Activated naive CD8-positive, alpha-beta T cell treated with anti-CD3 and anti-CD28 coated beads, Interleukin-2, amount 10 ng/mL, durations not matched to agents 7 days and 5 days (primary cell): ENCODE measurements around the gene TRMT2A. TPM values are rescaled to one million over a fixed set of nuclear protein-coding genes. Genes with fewer than 3 reads are reported as not detected.

ENCODE experiments used
- ATAC-seq: fragments of 150-1000 bp; cut with Tn5 transposase; one replicate; pipeline ENCODE4 v1.10.0; 2021; ENCODE audit warnings: low read depth, moderate library complexity
- POLR2A ChIA-PET: fragments of 350-600 bp; sonication (Branson Sonifier 250); formaldehyde crosslinking; loops from one replicate; lab custom pipeline; 2021; ENCODE audit warnings: antibody characterized with exemption; lab: Charles Lee
- DNase-seq: peaks from one replicate; pipeline ENCODE4 v3.0.0; 2021
- H3K27ac Mint-ChIP-seq: one replicate; pipeline ENCODE4 v1.8.0; 2022; ENCODE audit warnings: mild to moderate bottlenecking, mixed read lengths
- H3K27me3 Mint-ChIP-seq: one replicate; pipeline ENCODE4 v1.8.0; 2022; ENCODE audit warnings: mild to moderate bottlenecking, moderate library complexity, mixed read lengths
- H3K36me3 Mint-ChIP-seq: one replicate; pipeline ENCODE4 v1.8.0; 2021; ENCODE audit warnings: mild to moderate bottlenecking, mixed read lengths
- H3K4me1 Mint-ChIP-seq: one replicate; pipeline ENCODE4 v1.8.0; 2021; ENCODE audit warnings: mixed read lengths
- H3K4me3 Mint-ChIP-seq: one replicate; pipeline ENCODE4 v1.8.0; 2022; ENCODE audit warnings: mild to moderate bottlenecking, moderate library complexity, mixed read lengths
- H3K9me3 Mint-ChIP-seq: one replicate; pipeline ENCODE4 v1.8.0; 2021; ENCODE audit warnings: mixed read lengths
- microRNA-seq: library from miRNA; unstranded; fragments of <30 nt; microRNA quantifications from one replicate; pipeline ENCODE4 v1.2.0, GENCODE V29; 2022
- total RNA-seq, 2 experiments: library from RNA; stranded (reverse); gene quantifications; one replicate each; pipeline ENCODE4 v1.2.3, GENCODE V29; 2021

The TRMT2A gene
- total RNA-seq, 2 experiments from 2014 or later, result 107 to 118 TPM

DNA sequence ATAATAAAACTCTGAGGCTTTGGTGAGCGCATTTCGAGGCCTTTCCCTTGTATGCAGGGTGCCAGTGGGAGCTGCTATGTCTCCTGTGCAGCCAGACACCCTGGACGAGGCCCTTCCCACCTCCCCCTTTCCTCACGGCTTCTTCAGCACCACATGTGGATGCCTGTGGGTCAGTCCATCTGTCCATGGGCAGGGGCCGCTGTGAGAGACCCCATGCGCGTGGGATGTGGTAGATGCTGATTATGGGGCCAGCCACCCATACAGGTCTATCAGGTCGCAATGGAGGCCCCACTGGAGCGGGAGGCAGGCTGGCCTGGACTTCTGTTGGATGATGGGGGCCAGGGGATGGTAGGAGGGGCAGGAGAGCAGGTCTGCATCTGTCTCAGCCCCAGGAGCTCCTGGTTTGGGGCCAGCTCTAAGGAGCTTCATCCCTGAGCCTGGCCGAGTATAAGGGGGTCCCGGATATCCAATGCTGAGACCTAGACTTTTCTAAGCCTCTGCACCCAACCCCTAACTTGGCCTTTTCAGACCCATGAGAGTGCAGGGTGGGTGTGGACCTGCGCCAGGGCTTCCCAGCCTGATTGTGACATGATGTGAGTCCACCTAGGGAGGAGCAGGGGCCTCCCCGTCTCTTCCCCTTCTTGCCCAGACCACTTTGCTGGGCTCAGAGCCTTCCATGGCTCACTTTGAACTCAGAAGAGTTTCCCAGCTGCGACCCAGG, 51.0 kb downstream of the TRMT2A start:
- peaks cover 1% of the 10 kb centered on the region for H3K36me3 Mint-ChIP-seq
- no peaks in the 10 kb centered on the region for H3K27me3 Mint-ChIP-seq
- no peak overlapping the region for H3K27ac Mint-ChIP-seq
- no peak for ATAC-seq
- H3K4me1 Mint-ChIP-seq, result no peaks in the 10 kb centered on the region
- no peaks in the 10 kb centered on the region for H3K9me3 Mint-ChIP-seq
- no peak for DNase-seq
- H3K4me3 Mint-ChIP-seq, result no peak overlapping the region
- POLR2A ChIA-PET, result no interaction called here

DNA sequence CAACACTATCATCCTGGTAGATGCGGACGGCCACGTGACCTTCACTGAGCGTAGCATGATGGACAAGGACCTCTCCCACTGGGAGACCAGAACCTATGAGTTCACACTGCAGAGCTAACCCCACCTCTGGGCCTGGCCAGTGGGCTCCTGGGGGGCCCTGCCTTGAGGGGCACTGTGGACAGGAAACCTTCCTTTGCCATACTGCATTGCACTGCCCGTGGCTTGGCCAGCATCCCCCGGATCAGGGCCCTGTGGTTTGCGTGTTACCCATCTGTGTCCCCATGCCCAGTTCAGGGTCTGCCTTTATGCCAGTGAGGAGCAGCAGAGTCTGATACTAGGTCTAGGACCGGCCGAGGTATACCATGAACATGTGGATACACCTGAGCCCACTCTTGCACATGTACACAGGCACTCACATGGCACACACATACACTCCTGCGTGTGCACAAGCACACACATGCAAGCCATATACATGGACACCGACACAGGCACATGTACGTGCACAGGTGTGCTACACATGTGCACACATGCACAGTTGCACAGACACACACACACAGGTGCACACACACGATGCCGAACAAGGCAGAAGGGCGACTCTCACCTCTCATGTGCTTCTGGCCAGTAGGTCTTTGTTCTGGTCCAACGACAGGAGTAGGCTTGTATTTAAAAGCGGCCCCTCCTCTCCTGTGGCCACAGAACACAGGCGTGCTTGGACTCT, 52.3 kb downstream of the TRMT2A start:
- Mint-ChIP-seq H3K4me3 (no peak overlapping the region), H3K9me3 (no peaks in the 10 kb centered on the region), H3K4me1 (peaks cover under 1% of the 10 kb centered on the region), H3K36me3 (peaks cover 5% of the 10 kb centered on the region), H3K27me3 (no peaks in the 10 kb centered on the region), H3K27ac (no peak overlapping the region)
- no peak for ATAC-seq
- no peak for DNase-seq
- POLR2A ChIA-PET, result no interaction called here

- ATAC-seq, result no peak
These were observed 52.9 kb downstream of the TRMT2A start for GRCh38 chr22:20064140-20064480.

DNA sequence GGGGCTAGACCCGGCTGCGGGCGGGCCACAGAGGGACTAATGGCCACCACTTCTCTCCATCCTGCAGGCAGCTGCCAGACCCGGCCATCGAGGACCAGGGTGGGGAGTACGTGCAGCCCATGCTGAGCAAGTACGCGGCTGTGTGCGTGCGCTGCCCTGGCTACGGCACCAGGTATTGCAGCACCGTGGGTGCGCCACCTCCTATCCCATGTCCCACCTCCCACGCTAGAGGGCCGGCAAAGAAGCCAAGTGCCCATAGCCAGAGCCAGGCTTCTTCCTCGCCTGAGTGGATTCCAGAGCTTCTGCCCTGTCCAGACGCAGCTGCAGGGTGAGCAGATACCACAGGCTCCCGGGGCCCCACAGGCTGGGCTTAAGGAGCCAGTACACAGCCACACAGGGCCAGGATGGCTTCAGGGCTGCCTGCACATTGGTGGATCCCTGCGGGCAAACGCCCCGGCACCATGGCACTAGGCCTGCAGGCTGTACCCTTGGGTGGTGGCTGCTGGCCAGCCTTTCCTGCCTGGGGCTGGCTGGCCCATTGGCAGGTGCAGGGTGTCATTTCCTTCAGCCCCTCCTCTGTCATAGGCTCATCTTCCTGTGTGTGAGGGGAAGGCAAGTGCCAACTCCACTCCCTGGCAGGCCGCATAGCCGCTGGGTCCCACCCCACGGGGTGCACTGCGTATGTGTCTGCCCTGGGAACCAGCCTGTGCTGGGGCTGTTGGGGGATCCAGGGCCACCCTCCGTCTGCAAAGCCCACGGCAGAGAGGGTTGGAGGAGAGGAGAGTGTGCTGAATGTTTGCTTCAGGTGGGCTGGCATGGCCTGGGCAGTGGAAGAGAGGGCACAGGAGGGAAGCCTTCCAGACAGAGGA, 53.5 kb downstream of the TRMT2A start:
- peaks cover 7% of the 10 kb centered on the region for H3K36me3 Mint-ChIP-seq
- H3K4me1 Mint-ChIP-seq, result peaks cover 11% of the 10 kb centered on the region
- no peak overlapping the region for H3K4me3 Mint-ChIP-seq
- DNase-seq (no peak), ATAC-seq (no peak)
- no peaks in the 10 kb centered on the region for H3K27me3 Mint-ChIP-seq
- POLR2A ChIA-PET, result no interaction called here
- no peak overlapping the region for H3K27ac Mint-ChIP-seq
- no peaks in the 10 kb centered on the region for H3K9me3 Mint-ChIP-seq

More at GRCh38 chr22:20064140-20064480, 52.9 kb downstream of the TRMT2A start:
- Mint-ChIP-seq H3K27me3 (no peaks in the 10 kb centered on the region), H3K27ac (no peak overlapping the region), H3K4me3 (no peak overlapping the region), H3K4me1 (peaks cover 6% of the 10 kb centered on the region), H3K9me3 (no peaks in the 10 kb centered on the region), H3K36me3 (peaks cover 5% of the 10 kb centered on the region)
- POLR2A ChIA-PET, result no interaction called here
- no peak for DNase-seq

GRCh38 chr22:20062766-20063083, 54.3 kb downstream of the TRMT2A start:
- H3K27ac Mint-ChIP-seq, result no peak overlapping the region
- no peak for DNase-seq

GRCh38 chr22:20062043-20062765, 54.8 kb downstream of the TRMT2A start:
- Mint-ChIP-seq H3K27ac (no peak overlapping the region), H3K27me3 (no peaks in the 10 kb centered on the region), H3K4me1 (peaks cover 15% of the 10 kb centered on the region), H3K4me3 (no peak overlapping the region), H3K36me3 (peaks cover 12% of the 10 kb centered on the region), H3K9me3 (no peaks in the 10 kb centered on the region)
- DNase-seq (no peak), ATAC-seq (no peak)
- POLR2A ChIA-PET, result no interaction called here

More at GRCh38 chr22:20062766-20063083, 54.3 kb downstream of the TRMT2A start:
- POLR2A ChIA-PET, result no interaction called here
- ATAC-seq, result no peak
- Mint-ChIP-seq H3K27me3 (no peaks in the 10 kb centered on the region), H3K36me3 (peaks cover 10% of the 10 kb centered on the region), H3K4me3 (no peak overlapping the region), H3K9me3 (no peaks in the 10 kb centered on the region), H3K4me1 (peaks cover 15% of the 10 kb centered on the region)

Small RNA genes within 50 kb of the gene (microRNA-seq; reads per million reads assigned to microRNA genes)
- gene MIR6816, result not detected

Other genes with a start within 250 kb of the TRMT2A start
- 10 to 100 TPM; 68.6 to 70.0 TPM for gene COMT, start 175.5 kb downstream of the TRMT2A start, total RNA-seq
- 10 to 100 TPM; 20.7 to 20.8 TPM for gene TXNRD2, start 175.4 kb downstream of the TRMT2A start, total RNA-seq
- gene ARVCF, start 100.4 kb downstream of the TRMT2A start, total RNA-seq, result 1 to 10 TPM; 1.5 to 1.6 TPM
- 10 to 100 TPM; 40.7 to 41.2 TPM for gene TANGO2, start 96.1 kb downstream of the TRMT2A start, total RNA-seq
- 10 to 100 TPM; 54.3 to 54.5 TPM for gene DGCR8, start 37.0 kb downstream of the TRMT2A start, total RNA-seq
- 100 to 1,000 TPM; 190 to 203 TPM for gene RANBP1, start 1.1 kb downstream of the TRMT2A start, total RNA-seq
- gene ZDHHC8, start 14.6 kb upstream of the TRMT2A start, total RNA-seq, result 10 to 100 TPM; 64.1 to 66.9 TPM
- gene CCDC188, start 33.8 kb upstream of the TRMT2A start, total RNA-seq, result under 1 TPM in 1 of 2 experiments, not detected in 1; 0.51 TPM
- gene RTN4R, start 151.1 kb upstream of the TRMT2A start, total RNA-seq, result 1 to 10 TPM; 5.7 to 6.1 TPM
- 10 to 100 TPM; 39.7 to 45.7 TPM for gene DGCR6L, start 202.8 kb upstream of the TRMT2A start, total RNA-seq